Fibroblast of skin of scalp (primary cell): ENCODE results near the gene VPS16. TPM values are rescaled to one million over a fixed set of nuclear protein-coding genes. Genes with fewer than 3 reads are reported as not detected.

Source experiments
- DNase-seq: peaks from one replicate; pipeline ENCODE4 v3.0.0-alpha.2; 2013
- polyA plus RNA-seq, 2 experiments: library from polyadenylated mRNA; unstranded; fragments of 120-200 nt; gene quantifications; one replicate each; pipeline ENCODE4 v1.2.1, GENCODE V29; 2013; ENCODE audit not compliant: insufficient read length in 2 of 2

The VPS16 gene
- polyA plus RNA-seq (2013, experiment 1 of 2; ENCODE audit: insufficient read length): 32.2 TPM
- polyA plus RNA-seq (2013, experiment 2 of 2; ENCODE audit: insufficient read length): 29.3 TPM

DNA sequence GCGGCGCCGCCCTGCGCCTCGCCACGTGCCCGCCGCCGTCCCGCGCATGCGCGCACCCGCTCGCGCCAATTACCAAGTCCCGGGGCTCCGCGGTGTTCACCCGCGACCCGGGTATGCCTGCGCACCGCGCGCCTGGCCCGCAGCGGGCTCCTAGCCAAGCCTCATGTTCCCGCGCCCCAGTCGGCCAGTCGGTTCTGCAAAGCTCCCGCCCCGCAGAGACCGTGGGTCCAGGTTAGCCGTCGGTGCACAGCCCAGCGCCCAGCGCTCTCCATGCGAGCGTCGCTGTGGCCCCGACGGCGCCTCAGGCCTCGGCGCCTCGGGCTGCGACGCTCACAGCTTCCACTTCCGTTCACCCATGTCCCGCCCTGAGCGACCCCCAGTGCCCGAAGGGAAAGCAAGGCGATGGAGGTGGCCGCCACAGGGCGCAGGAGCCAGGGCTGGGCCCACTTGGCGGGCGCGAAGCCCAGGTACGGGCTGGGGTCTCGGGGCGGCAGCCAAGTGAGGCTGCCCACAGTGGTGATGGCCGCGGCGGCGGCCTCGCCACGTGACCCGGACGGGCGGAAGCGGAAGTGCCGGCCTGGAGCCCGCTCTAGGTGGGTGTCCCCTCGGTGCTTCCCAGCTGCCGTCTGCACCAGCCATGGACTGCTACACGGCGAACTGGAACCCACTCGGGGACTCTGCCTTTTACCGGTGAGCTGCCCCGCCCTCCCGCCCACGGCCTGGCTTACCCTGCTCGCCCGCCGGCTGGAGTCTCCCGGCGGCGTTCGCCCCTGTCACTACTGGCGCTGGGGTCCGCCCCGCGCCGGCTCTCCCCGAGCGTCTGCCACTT is at the start of gene VPS16, which contains the start of gene PCED1A:
VPS16 (plus strand) TSS at position 608 of the 829 bp plus-strand sequence; CDS start at position 638, 30 bp downstream.
PCED1A (minus strand) TSS at position 518 of the 829 bp plus-strand sequence. CDS start 743 bp downstream, outside the sequence.
- peak; percentile 89 for DNase-seq

DNA sequence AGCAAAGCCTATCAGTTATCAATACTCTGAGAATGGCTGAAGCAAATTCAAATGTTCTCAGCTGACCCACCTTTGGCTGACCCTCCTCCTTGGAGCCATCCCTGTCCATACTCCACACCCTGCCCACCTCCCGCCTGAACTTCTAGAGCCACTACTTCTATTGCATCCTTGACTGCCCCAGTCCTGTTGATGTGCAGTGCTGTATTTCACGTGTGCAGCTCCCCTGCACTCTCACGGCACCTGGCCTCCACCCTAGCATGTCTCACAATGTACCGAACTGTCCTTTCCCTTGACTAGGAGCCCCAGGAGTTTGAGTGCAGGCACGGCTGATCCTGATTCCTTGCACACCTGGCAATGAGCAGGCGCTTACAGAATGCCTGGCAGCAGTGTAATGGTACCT is 47.1 kb upstream of the VPS16 start:
- DNase-seq: no peak

DNA sequence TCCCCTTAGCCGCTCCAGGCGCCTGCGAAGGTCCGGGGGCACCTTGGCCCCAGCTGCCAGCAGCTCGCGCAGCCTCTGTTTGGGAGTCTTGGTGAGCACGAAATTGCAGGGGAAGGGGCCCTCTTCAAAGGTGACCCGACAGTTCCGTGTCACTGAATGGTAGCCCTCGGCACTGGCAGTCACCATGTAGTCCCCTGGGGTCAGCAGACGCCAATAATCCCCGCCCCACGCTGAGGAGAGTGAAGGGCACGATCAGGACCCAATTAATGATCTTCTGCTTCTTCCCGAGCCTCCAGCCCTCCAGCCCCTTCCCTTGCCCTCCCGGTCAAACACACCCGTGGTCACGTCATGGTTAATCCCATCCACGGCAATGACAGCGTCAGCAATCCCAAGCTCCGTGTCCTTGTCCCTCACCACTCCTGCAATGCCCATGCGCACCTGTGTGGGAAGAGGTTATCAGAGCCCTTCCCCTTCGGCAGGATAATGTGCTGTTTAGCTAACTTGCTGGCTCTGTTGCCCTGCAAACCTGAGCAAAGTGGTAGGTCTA is 46.3 kb upstream of the VPS16 start:
- no peak for DNase-seq

DNA sequence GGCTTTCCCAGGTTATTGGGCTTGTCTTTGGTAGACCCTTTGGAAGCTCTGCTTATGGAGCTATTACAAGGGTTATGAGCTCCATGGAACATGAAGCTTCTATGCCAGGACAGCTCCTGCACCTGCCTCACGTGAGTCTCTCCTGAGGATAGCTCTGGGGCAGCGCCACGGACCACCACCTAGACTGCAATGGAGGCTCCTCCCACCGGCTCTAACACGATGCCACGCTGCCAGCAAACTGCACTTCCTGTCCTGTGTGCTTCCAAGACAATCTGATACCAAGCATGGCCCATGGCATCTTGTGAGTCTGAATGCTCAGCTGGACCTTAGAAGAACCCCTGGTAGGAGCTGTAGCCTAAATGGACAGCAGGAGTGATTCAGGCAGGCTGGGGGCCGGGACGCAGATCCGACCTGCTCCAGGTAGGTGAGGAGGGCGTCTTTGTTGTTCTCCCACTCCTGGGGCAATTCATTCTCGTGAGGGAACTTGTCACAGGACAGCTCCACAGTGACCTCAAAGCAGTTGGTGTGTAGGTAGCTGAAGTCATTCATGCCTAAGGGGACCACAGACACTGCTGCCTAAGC is 45.6 kb upstream of the VPS16 start:
- DNase-seq: no peak

DNA sequence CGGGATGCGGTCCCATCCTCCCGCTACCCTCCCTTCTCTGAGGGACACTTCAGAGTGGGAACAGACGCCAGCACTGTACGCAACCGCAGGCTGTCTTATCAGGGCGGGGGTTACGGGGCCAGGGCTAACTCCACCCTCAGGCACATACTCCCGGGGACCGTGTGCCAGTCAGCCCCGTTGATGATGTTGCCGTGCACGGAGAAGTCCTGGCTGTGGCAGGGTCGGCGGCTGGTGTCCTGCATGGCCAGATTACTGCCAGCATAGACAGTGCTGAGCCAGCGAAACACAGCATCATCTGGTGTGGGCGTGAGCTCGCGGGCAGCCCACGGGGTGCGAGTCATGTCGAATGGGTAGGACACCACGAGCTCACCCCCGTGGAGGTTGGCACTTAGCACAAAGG is 45.1 kb upstream of the VPS16 start:
- no peak for DNase-seq

DNA sequence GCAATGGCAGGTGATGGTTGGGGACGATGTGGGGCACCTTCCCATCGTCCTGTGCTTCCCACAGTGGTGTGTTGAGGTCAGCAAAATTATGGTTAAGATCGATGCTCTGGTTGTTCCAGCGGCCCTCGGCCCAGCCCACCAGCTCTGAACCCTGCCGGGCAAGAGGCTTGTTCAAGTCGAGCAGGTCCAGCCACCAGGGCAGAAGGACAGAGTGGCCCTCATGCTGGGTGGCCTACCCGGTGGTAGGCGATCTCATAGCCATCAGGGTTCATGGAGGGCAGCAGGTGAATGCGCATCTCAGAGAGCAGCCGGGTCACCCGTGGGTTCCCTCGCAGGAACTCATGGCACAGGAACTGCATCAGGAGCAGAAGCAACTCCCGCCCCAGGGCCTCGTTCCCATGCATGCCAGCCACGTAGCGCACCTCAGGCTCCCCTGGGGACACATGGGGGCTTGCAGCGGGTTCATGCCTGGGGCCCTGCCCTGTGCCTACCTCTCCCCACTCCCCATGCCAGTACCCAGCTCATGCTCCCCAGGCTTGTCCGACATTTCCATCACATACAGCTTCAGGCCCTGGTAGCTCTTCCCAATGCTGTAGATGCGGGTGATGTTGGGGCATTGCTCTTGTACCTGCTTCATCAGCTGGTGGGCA is 44.4 kb upstream of the VPS16 start:
- no peak for DNase-seq

DNA sequence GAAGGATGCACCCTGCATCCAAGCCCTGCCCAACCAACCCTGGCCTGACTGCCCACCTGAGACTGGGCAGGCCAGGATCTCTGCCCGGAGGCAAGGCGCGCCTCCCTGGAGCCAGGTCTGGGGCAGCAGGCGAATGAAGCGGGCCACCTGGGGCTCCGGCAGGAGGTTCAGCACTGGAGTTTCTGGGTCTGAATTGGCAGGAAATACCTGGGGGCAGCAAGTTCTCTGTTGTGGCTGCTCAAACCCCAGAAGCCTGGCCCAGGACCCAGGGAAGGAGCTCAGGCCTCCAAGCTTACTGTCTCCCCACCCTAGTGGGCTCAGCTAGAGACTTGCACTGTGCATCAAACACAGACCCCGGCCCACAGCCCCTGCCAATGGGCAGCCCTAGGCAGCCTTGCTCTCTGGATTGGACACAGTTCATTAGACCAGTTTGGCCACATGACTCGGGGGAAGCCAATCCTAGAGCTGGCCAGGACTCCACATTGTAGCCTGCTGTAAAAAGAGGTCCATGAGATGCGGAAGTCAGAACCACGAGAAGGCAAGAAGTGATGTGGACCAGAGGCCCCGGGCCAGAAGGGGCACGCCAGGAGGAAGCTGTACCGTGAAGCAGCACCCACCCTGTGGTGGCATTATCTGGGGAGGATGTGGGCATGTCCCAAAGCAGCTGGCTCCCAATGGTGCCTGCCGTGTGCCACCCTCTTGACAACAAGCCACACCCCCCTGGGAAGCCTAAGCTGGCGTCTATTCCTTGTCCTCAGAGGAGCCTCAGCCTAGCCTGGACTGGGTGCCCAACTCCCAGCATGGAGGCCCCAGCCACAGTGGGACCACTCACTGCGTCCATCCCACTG is 43.2 kb upstream of the VPS16 start:
- no peak for DNase-seq

DNA sequence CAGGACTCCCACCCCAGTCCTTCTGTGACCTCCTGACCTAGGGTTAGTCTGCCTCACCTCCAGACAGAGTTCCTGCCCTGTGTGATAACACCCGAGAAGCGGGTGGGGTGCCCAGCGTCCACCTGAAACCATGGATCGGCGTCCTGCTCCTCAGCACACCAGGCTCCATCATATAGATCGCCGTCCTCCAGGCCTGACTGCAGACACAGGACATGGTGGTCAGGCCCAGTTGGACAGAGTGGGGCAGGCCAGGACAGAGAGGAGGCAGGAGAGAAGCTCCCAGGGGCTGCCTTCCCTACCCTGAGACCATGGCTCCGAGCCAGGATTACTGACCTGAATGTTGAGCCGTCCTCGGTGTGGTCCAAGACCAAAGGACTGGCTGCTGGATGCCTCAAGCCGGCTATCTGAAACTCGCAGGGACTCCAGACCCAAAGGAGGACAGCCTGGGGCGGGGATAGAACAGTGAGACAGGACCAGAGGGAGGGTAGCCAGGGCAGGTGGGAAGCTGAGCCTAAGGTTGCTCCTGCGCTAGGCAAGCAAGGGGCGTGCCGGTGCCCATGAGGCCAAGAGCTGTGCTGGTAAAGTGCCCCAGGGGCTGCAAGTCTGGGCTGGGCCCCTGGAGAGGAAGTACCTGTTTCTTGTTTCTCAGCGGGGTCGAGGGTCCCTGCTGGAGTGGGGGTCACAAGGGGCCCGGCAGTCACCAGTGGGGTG is 42.3 kb upstream of the VPS16 start:
- DNase-seq: no peak

DNA sequence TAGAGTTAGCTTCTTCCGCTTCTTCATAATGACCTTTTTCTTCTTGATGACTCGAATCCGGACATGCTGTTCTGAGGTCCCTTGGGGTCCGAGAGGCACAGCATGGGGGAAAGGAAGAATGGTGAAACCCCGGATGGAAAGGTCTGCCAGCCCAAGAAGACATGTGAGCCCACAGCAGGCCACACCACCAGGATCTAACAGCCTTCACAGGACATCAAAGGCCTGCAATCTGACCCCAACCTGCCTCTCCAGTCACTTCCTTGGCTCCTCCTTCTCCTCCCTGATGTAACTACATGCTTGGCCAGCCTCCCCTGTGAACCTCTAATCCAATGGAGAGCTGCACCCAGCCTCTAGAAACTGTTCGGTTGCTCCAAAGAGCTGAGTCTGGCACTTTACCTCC is 41.7 kb upstream of the VPS16 start:
- DNase-seq: no peak

DNA sequence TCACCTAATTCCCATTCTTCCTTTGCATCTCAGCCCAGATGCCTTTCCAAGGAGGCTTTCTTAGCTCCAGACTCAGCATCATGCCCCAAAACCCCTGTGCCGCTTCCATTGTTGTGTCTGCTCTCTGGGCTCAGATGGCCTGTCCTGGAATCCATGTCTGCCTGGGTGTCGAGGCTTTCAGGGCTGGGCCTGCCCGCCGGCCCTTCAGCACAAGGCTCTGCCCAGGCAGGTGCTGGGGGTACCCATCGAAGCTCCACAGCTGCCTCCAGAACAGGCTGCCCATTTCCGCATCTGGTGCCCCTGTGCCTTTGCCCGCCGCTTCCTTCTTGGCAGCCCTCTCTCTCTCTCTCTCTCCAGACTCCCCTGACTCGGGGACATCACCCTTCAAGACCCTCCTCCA is 41.3 kb upstream of the VPS16 start:
- no peak for DNase-seq

DNA sequence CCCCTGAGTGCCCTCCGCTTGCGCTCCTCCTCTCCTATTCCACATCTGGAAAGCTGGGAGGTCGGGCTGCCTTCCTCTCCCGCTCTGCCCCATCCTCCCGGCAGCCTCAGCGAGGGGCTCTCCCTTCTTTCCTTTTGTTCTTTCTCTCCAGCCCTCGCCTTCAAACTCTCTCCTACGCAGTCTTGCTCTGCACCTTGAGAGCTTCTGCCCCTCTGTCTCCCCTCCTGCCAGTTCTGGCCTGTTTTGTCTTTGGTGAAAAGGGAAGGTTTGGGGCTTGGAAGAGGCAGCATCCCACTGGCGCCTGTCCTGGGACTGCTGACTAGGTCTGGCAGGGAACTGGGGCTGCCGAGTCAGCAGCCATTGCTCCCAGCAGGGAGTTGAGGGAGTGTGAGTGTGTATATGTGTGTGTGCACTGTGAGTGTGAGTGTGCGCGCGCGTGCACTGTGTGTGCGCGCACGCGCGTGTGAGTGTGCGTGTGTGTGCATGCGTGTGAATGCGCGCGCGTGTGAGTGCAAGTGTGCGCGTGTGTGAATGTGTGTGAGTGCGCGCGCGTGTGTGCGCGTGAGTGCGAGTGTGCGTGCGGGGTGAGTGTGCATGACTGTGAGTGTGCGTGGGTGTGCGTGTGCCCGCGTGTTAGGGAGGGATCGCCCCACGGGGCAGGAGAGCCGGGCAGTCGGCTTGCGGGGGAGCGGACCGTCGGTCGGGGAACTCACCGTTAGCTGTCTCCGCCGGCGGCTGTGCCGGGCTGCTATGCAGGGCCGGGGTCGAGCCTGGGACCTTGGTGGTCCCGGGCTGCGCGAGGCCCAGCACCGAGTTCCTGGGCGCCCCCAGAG is 40.6 kb upstream of the VPS16 start:
- peak; percentile 22 for DNase-seq

DNA sequence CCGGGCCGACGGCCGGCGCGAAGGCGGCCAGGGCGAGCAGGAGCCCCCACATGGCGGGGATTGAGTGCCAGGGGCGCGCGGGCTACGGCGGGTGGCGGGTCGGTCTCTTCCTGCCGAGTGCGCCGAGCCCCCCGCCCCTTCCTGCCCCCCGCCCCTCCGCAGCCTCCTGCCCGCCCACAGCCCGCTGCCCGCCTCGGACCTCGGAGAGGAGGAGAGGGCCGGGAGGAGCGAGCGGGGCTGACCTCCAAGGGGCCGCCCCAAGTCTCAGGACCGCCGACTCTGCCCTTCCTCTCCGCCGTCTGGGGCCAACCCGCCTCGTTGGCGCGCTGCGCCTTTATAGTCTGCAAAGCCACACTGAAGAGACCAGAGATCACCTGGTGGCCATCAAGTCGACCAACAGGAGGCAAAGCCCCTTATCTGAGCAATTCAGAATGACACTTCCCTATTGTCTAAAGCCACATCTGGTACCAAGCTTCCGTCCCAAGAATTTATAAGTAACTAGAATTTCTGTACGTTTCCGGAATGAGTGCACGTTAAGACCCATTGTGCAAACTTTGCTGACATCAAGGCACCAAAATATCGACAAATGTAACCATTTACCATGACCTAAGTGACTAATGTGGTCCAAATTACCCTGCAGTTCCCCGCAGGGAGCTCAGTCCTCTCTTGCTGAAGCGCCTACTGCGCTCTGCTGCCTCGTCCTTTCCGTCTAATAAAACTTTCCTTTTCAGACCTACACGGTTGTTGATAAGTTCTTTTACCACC is 39.8 kb upstream of the VPS16 start, which contains the start of gene CPXM1:
CPXM1 (minus strand) TSS at position 107 of the 765 bp plus-strand sequence; CDS start at position 52, 55 bp downstream.
- DNase-seq: no peak

DNA sequence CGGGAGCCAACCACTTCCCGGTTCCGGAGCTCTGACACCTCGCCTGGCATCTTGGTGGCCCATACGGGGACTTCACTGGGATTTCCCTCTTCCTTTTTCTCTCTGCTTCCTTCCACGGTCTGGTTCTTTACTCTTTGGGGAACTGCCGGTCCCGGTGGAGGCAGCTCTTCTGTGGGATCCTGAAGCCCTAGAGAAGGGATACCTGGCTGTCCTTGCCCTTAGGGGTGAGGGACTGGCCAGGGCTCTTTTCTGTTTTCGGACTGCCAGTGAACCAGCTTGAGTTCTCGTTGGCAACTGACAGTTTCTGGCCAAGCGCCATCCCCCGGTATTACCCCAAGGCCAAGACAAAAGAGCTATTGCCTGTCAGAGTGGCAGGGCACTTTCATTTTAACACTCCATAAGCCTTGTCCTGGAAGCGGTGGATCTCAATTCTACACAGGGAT is 39.2 kb upstream of the VPS16 start:
- no peak for DNase-seq

DNA sequence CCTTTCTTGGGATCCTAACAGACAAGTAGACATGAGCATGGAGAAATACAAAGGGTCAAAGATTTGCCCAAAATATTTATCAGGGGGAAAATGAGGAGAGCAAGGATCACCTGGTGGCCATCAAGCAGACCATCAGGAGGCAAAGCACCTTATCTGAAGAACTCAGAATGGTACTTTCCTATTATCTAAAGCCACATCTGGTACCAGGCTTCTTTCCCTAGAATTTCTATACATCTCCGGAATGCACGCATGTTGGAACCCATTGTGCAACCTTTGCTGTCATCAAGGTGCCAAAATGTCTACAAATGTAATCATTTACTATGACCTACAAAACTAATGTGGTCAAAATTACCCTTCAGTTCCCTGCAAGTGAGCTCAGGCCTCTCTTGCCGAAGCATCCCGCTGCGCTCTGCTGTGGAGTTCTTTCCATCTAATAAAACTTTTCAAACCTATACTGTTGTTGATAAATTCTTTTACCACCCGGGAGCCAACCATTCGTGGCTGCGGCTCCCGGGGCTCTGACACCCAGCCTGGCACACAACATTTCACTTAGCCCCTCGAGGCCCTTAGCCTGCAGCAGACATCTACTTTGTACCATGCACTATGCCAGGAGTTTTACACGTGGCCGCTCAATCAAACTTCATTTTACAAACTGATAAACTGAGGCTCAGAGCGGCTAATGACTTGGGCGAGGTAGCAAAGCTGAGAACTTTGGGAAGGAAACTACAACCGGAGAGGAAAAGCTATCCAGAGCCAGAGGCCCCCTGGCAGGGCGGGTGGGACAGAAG is 36.3 kb upstream of the VPS16 start:
- DNase-seq: no peak

DNA sequence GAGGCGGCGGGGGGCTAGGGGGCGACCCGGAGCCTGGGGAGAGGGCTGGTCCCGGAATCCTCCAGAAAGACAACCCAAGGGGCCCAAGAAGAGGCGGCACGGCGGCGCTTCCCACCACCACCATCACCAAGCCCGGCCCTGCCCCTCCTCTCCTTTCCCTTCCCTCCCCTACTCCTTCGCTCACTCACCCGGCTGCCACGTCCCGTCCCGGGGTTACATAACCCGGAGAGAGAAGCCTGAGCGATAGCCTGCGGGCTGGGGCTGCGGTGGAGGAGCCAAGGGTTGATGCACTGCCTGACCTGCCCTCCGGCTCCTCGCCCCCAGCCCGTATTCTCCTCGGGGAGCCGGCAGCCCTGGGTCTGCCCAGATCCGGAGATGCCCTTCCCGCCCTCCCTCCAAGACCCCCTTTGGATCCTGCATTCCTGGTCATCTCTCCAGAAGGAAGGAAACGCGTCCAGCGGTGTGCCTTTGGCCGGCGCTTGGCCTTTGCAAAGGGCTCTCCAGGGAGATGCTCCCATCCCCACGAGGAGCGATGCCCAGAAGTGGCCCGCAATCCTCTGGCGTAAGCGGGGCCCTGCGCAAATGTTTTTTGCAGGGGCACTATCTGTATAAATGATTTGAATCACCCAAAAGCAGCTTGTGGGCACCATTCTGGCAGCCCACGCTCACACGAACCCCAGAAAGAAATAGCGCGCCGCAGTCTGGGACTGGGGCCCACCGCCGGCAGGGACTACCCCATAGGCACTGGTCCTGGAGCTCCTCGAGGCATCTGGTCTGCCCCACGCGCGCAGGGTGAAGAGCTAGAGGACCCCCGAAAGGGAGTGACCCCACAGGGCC is 35.5 kb upstream of the VPS16 start:
- DNase-seq: no peak

DNA sequence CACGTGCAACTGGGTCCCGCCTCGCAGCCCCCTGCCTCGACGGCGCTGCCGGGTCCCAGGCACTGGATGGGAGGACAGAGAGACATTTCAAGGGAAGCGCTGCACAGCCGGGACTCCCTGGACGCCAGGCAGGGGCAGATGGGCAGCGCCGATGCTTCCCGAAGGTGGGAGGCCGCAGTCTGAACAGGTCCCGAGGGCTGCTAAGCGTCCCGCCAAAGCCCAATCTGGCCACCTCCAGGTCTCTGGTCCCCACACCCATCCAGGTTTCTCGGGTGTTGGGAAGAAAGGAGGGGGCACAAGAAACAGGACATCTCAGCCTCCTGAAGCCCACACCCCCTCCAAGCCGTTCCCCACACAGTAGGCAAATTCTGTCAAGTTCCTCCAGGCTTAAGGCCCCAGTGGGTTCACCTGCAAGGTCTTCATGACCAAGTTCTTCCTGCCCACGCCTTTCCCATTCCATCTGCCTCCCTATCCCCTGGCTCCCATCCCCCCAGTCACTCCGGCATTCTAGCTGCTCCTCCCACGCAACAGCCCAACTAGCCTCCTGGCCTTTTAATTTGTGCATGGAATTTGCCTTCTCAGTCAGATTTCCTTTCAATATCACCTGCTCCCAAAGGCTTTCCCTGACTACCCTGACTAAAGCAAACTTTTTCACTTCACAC is 34.7 kb upstream of the VPS16 start:
- no peak for DNase-seq

DNA sequence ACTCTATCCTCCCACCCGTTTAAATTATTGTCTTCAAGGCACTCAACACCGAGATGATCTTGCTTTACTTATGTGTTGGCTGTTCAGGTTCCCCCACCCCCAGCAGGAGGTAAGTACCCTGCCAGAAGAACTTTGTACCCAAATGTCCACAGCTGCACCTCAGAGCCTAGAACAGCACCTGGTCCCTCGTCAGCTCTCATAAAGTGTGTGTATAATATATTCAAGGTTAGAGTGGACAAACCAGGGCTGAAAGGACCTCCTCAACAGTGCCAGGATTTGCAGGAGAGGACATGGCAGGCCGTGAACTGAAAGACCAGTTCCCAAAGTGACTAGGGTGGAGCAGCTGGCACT is 34.2 kb upstream of the VPS16 start:
- DNase-seq: no peak
